ENCODE measurements around the gene FBLN1.

FBLN1 gene

DNA sequence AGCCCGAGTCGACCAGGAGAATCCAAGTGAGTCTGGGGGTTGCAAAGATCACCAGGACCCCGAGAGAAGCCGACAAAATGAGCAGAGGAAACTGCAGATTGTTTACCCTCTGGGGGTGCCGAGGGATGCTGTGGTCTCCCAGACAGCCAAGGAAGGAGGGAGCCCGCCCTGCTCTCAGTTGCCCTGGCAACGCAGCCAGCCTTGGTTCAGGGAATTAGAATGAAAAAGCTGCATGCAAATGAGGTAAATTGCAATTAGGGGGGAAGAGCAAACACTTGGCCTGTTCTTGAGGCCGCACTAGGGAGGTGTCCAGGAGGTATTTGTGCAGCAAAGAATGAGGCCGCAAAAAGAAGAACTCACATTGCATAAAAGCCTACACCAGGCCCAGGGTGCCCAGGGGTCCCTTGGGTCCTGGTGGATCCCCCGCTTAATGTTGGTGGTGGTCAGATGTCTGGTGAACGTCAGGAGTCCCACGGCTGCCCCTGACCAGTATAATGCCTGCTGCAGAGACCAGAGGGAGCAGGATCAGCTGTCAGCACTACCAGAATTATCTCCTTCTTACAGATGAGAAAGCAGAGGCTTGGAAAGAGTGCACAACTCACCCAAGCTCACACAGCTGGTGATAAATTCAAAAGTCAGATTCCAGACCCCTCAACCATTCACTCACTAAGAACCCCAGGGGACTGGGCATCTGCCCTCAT is 128.6 kb downstream of the FBLN1 start:
- no peaks in the 10 kb centered on the region for H3K9me3 ChIP-seq (ENCODE audit: severe bottlenecking)
- no peak overlapping the region for H3K27ac ChIP-seq (ENCODE audit: poor library complexity, severe bottlenecking)
- TF ChIP-seq CTCF (IDR thresholded peaks at IDR 0.05; ENCODE audit: poor library complexity, severe bottlenecking) = no peak
- no peaks in the 10 kb centered on the region for H3K27me3 ChIP-seq (ENCODE audit: insufficient read depth, poor library complexity, severe bottlenecking)
- H3K4me1 ChIP-seq (ENCODE audit: insufficient read depth, poor library complexity, severe bottlenecking) = peaks cover 8% of the 10 kb centered on the region
- H3K4me3 ChIP-seq (ENCODE audit: severe bottlenecking) = no peak overlapping the region
- H3K36me3 ChIP-seq (ENCODE audit: low read depth) = no peaks in the 10 kb centered on the region
- DNase-seq (ENCODE audit: low spot score) (no peak), ATAC-seq (ENCODE audit: low read depth) (no peak)

DNA sequence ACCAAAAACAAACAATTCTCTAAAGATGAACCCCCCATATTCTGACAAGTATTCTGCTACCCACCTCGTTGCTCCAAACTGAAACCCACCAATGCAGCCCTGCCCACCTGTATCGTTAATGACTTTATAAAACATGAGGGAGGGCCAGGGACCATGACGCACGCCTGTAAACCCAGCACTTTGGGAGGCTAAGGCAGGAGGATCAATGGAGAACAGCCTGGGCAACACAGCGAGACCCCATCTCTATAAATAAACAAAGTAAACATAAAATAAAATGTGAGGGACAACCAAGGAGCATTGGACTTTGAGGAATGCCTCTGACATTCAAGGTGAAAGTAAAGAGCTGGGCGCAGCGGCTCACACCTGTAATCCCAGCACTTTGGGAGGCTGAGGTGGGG is 129.2 kb downstream of the FBLN1 start:
- Histone ChIP-seq H3K27me3 (ENCODE audit: insufficient read depth, poor library complexity, severe bottlenecking) (no peaks in the 10 kb centered on the region), H3K4me3 (ENCODE audit: severe bottlenecking) (no peak overlapping the region), H3K9me3 (ENCODE audit: severe bottlenecking) (no peaks in the 10 kb centered on the region), H3K36me3 (ENCODE audit: low read depth) (no peaks in the 10 kb centered on the region), H3K4me1 (ENCODE audit: insufficient read depth, poor library complexity, severe bottlenecking) (peaks cover 4% of the 10 kb centered on the region), H3K27ac (ENCODE audit: poor library complexity, severe bottlenecking) (no peak overlapping the region)
- no peak for TF ChIP-seq CTCF (IDR thresholded peaks at IDR 0.05; ENCODE audit: poor library complexity, severe bottlenecking)
- ATAC-seq (ENCODE audit: low read depth) (no peak), DNase-seq (ENCODE audit: low spot score) (no peak)

DNA sequence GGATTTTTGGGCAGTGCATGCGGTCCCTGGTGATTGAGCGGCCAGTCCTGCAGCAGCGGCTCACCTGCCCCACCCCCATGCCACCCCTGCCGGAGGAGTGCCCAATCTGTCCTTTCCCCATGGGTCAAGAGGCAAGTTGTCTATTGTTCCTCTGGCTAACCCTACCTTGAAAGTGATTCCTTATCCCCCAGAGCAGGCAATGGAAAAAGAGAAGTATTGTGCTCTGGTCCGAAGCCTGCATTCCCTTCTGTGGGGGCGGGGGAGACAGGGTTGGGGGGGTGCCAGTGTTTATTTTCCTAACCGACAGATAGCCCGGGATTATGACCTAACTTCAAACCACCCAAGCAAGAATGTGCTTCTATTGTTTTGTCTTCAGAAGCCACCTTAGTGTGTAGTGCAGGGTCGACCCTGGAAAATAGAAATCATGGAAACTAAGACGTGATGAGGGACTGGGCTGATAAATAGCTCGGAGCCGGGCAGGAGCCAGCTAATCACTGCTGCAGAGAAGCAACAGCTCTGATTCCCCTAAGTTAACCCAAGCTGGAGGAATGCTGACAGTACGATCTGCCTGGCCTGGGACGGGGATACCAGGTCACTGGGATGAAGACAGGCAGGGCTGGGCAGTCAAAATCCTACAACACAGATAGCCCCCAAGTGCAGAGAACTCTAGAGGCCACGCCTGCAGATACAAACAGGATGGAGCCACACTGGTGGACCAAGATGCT is 130.3 kb downstream of the FBLN1 start:
- H3K27ac ChIP-seq (ENCODE audit: poor library complexity, severe bottlenecking) = no peak overlapping the region
- H3K27me3 ChIP-seq (ENCODE audit: insufficient read depth, poor library complexity, severe bottlenecking) = no peaks in the 10 kb centered on the region
- DNase-seq (ENCODE audit: low spot score) (no peak), ATAC-seq (ENCODE audit: low read depth) (no peak)
- H3K9me3 ChIP-seq (ENCODE audit: severe bottlenecking) = no peaks in the 10 kb centered on the region
- no peak overlapping the region for H3K4me3 ChIP-seq (ENCODE audit: severe bottlenecking)
- no peaks in the 10 kb centered on the region for H3K36me3 ChIP-seq (ENCODE audit: low read depth)
- TF ChIP-seq CTCF (IDR thresholded peaks at IDR 0.05; ENCODE audit: poor library complexity, severe bottlenecking) = no peak
- peaks cover 3% of the 10 kb centered on the region for H3K4me1 ChIP-seq (ENCODE audit: insufficient read depth, poor library complexity, severe bottlenecking)

DNA sequence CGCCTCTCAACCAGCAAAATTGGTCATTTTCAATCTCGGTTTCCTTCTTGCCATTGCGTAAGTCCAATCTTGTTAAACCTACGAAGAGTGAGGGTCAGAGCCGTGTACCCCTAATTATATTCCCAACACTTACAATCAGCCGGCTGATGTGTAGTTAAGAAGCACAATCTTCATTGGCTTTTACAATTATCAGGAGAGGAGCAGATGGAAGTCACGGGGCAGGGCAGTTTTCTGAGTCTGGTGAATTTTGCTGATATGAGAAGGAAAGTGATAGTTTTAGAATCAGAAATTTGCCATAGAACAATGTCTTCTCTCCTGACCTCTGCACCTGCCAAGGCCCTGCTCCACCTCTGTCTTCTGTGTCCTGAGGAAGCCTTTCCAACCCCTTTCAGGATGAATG is 134.0 kb downstream of the FBLN1 start:
- Histone ChIP-seq H3K4me1 (ENCODE audit: insufficient read depth, poor library complexity, severe bottlenecking) (peaks cover 21% of the 10 kb centered on the region), H3K27ac (ENCODE audit: poor library complexity, severe bottlenecking) (no peak overlapping the region), H3K9me3 (ENCODE audit: severe bottlenecking) (no peaks in the 10 kb centered on the region), H3K27me3 (ENCODE audit: insufficient read depth, poor library complexity, severe bottlenecking) (no peaks in the 10 kb centered on the region), H3K4me3 (ENCODE audit: severe bottlenecking) (no peak overlapping the region), H3K36me3 (ENCODE audit: low read depth) (no peaks in the 10 kb centered on the region)
- DNase-seq (ENCODE audit: low spot score) (no peak), ATAC-seq (ENCODE audit: low read depth) (no peak)
- TF ChIP-seq CTCF (IDR thresholded peaks at IDR 0.05; ENCODE audit: poor library complexity, severe bottlenecking) = no peak

DNA sequence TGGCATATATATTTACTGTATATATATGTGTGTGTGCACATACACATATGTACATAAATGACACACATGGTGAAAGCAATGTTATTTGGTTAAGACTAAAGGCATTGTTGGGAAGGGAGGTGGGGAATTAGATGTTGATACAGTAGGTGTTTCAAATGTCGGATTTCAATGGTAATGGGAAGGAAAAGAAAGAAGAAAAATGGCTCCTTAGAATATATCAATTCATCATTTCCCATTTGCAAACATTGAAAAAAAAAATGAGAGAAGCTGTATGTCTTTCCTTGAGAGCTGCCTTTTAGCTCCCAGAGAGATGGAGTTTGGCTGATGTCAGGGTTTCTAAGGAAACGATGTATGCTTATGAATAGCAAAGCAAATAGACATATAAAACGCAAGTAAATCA is 135.5 kb downstream of the FBLN1 start:
- no peak for ATAC-seq (ENCODE audit: low read depth)
- H3K4me1 ChIP-seq (ENCODE audit: insufficient read depth, poor library complexity, severe bottlenecking) = peaks cover 31% of the 10 kb centered on the region
- H3K4me3 ChIP-seq (ENCODE audit: severe bottlenecking) = no peak overlapping the region
- H3K9me3 ChIP-seq (ENCODE audit: severe bottlenecking) = no peaks in the 10 kb centered on the region
- no peaks in the 10 kb centered on the region for H3K36me3 ChIP-seq (ENCODE audit: low read depth)
- H3K27me3 ChIP-seq (ENCODE audit: insufficient read depth, poor library complexity, severe bottlenecking) = no peaks in the 10 kb centered on the region
- peak overlapping the region; percentile 79 for H3K27ac ChIP-seq (ENCODE audit: poor library complexity, severe bottlenecking)
- no peak for TF ChIP-seq CTCF (IDR thresholded peaks at IDR 0.05; ENCODE audit: poor library complexity, severe bottlenecking)
- no peak for DNase-seq (ENCODE audit: low spot score)
